GM10847 (cell line): ENCODE measurements around the gene GRAMD1A.

Experiments
- POLR2A ChIP-seq: IDR thresholded peaks from 2 replicates; pipeline ENCODE4 v1.6.1; 2011; ENCODE audit not compliant: insufficient read length; ENCODE audit errors: extremely low read depth

The GRAMD1A gene

DNA sequence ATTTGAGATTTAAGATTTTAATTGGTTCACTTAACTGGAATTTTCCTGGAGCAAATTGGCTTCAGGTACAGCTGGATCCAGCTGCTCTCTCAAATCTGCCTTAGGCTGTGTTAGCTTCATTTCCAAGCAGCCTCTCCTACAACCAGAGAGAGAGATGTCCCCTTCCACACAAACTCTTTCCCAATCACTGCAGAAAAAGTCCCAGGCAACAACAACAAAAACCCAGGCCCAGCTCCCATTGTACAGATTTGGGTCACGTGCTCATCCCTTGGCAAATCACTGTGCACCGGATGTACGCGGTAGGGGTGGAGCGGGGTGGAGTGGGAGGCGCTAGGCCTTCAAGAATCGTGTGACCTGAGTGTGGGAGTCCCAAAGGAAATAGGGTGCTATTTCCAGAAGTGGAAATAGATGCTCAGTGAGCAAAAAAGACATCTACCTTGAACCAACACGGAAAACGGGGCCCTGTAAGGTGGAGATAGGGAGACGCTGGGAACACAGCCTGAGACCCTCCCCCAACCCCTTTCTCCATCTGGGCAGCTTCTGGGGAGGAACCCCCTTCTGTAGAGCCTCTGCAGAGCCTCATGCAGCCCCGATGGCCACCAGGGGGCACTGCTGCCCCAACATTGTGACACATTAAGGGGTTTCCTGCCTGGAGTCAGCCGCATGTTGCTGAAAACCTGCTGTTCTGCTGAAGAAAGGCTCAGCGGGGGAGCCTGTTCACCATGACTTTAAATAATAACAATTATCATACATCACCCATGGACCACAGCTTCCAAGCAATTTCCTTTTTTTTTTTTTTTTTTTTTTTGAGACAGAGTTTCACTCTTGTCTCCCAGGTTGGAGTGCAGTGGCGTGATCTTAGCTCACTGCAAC, 66.8 kb downstream of the GRAMD1A start:
- TF ChIP-seq POLR2A: no peak

DNA sequence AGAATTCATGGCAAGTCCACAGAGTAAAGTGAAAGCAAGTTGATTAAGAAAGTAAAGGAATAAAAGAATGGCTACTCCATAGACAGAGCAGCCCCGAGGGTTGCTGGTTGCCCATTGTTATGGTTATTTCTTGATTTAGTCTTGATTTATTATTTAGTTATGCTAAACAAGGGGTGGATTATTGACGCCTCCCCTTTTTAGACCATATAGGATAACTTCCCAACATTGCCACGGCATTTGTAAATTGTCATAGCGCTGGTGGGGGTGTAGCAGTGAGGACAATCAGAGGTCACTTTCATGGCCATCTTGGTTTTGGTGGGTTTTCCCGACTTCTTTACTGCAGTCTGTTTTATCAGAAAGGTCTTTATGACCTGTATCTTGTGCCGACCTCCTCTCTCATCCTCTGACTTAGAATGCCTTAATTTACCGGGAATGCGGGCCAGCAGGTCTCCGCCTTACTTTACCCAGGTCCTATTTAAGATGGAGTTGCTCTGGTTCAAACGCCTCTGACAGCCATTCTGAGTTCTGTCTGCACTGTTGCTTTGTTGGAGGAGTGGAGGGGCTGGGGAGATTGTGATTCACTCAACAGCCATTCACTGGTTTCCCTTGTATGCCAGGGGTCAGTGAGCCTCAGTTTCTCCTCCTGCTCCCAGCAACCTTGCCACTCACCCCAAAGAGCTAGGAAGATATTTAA, 69.0 kb downstream of the GRAMD1A start:
- no peak for TF ChIP-seq POLR2A

DNA sequence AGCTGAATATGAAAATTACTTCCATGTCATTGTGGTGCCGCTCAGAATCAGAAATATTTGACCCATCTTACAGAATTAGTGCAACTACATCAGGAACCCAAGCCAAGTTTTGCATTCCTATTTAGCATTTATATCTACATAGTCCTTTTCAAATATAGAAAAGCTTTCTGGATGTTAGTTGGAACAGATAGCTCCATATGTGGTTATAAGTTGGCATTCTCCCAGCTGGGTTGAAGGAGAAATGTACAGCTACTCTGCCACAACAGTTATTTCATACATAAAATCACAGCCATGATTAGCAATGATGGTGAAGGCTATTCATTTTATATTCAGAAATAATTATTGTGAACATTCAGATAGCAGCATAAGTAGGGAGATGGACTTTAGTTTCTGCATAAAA, 69.6 kb downstream of the GRAMD1A start:
- no peak for TF ChIP-seq POLR2A

DNA sequence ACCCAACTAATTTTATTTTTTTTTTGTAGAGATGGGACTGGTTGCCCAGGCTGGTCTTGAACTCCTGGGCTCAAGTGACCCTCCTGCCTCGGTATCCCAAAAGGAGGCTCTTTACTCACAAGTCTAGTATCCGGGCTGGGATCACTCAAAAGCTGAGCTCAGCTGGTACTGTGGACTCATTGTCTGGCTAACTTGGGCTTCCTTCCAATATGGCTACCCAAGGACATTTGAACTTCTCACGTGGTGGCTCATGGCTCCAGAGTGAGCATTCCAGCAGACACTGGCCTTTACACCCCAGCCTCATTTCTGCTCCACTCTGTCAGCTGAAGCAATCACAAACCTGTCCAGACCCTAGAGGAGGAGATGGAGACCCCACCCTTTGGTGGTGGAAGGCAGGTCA, 70.3 kb downstream of the GRAMD1A start:
- no peak for TF ChIP-seq POLR2A

DNA sequence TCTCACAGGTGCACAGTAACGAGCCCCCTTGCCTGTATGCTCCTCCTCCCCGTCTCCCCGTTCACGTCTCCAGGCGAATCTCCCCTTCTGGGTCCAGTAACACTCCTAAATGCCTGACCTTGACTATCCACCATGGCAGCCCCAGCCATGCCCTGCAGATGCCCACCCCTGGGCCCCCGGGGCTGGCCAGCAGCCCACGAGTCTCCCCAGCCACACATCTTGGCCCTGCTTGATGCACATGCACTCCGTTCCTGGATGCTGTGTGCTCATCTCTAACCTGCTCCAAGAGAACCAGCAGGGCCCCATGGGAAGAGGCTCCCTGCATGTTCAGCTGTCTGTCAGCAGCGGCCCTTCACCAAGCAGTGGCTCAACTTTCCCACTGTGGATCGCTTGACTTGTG, 73.4 kb downstream of the GRAMD1A start:
- no peak for TF ChIP-seq POLR2A

DNA sequence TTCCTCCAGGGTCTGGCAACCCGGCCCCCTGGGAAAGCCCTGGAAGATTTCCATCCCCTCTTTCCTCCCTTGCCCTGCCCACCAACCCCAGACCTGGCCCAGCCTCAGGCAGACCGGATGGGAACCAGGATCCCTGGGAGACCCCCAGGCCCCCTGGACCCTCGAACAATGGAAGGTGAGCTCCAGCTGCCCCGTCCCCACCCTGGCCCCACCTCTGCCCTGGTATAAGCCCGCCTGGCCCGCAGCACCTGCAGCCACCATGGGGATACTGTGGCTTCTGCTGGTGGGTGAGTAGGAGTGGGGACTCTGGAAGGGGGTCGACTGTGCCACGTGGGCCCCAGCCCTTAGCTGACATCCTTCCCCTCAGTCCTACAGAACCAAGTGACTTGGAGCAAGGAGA, 73.8 kb downstream of the GRAMD1A start:
- TF ChIP-seq POLR2A: no peak

DNA sequence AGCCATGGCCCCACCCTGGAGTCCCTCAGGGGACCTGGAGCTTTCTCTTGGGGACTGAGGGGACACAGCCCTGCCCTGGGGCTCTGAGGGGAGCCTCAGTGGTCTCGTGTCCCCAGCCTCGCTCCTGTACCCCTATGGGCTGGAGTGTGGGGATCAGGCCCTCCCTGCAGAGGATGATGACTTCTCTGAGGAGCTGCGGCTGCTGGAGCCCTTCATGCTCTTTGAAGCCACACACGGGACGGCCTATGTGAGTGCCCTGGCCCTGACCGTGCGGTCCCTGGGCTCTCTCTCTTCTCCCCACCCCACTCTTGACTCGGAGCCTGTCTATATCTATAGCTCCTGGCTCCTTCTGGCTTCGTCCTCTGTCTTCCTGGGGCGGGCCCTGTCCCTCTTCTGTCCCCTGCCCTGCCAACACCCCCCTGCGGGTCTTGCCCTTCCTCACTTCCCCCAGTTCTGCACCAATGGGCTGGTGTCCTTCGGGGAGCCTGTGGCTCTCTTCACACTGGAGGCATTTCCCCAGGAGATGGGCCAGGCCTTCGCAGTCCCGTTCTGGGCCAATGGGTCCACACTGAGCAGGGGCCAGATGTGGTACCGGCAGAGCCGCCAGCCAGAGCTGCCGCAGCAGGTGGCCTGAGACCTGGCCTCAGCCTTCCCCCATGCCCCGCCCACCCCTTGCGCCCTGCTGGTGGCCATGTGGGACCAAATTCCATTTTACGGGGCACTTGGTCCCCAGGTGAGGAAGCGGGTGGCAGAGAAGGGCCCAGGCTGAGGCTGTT, 74.5 kb downstream of the GRAMD1A start:
- no peak for TF ChIP-seq POLR2A

DNA sequence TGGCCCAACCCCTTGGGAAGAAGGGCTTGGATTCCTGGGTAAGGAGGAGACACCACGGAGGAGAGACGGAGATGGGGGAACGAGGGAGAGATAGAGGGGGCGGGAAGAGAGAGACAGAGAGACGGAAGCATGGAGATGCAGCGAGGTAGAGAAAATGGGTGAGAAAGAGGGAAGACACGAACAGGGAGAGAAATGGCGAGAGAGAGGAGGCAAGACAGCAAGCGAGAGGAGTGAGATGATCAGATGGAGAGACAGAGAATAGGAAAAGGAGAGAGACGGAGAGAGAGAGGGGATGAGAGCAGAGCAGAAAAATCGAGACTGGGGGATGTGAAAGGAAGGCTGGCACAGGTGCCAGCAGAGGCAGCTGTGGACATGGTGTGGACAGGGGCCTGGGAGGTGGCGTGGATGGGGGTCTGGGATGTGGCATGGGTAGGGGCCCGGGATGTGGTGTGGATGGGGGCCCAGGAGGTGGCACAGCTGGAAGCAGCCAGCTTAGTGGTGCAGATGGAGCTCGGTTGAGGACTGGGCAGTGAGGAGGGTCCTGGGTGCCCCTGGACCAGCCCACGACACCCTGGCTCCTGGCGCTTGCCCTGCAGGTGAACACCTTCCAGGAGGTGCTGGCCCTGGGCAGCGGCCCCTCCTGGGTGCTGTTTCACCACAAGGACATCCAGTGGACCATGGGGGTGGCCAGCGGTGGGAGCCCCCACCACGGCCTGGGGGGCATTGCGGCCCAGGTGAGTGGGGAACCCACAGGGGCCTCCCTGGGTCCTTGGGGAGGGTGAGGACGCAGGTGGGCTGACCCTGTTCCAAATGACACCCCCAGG, 75.3 kb downstream of the GRAMD1A start:
- no peak for TF ChIP-seq POLR2A

DNA sequence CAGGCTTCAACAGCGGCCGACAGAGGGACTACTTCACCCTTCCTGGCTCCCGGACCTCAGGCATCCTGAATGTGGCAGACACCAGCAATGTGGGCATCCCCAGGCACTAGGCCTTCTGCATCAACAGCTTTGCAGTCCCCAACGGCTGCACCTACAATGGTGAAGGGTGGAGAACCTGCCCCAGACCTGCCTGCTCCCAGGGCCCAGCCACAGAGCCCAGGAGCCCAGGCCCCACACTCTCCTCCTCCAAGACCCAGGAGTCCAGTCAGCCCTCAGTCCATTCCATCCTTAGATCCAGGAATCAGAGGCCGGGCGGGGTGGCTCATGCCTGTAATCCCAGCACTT, 75.9 kb downstream of the GRAMD1A start:
- TF ChIP-seq POLR2A: no peak
